ENCODE measurements around the gene METRNL.

METRNL gene

DNA sequence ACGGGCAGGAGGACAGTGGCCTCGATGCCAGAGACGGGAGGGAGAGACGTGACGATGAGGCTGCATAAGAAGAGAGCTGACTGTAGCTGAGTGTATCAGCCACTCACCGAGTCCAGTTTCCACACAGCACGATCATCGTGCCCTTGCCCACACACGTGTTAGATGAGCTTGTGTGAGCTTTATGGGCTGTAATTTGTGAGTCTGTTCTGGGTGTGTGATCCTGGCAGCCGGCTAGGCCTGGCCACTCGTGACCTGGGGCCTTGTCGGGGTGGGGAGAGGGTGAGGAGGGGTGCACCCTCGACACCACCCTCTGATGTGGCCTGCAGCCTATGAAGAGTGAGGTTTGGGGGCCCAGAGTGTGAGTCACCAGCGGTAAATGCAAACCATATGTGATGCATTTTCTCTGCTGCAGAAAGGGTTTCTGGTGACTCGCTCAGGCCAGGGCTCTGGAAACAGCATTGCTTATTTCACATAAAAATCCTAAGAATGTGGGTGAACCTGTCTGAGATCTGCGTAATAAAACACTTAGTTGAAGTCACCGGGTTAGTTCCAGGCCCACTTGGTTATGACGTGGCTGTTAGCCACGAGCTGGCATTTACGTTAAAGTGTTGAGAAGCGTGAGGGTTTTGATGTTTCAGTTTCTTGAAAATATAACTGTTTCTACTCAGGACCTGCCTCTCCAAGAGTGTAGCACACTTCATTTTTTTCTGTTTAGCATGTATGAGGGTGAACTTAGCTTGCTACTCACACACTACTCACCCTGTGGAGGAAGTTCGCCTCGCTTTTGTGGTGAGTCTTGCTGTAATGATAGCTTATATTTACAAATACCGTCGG is 4.2 kb downstream of the METRNL start:
- ATAC-seq (ENCODE audit: insufficient read depth, low read depth) (no peak), DNase-seq (no peak)
- H3K27me3 ChIP-seq (ENCODE audit: insufficient read depth, low read length, poor library complexity): peaks cover 23% of the 10 kb centered on the region
- H3K9ac ChIP-seq (ENCODE audit: low read depth, low read length): no peak overlapping the region
- 0 out of 2 replicates have a peak, but pooled peaks cover 9% of the 10 kb centered on the region for H4K20me1 ChIP-seq (ENCODE audit: insufficient read depth, low read length)
- no peaks in the 10 kb centered on the region for H3K79me2 ChIP-seq (ENCODE audit: insufficient read depth, low read length)
- H2AFZ ChIP-seq (ENCODE audit: low read depth, low read length): no peak overlapping the region
- no peak for TF ChIP-seq EZH2 (IDR thresholded peaks at IDR 0.05; ENCODE audit: borderline replicate concordance, low read depth, low read length, severe bottlenecking)
- TF ChIP-seq, protein P1, sequence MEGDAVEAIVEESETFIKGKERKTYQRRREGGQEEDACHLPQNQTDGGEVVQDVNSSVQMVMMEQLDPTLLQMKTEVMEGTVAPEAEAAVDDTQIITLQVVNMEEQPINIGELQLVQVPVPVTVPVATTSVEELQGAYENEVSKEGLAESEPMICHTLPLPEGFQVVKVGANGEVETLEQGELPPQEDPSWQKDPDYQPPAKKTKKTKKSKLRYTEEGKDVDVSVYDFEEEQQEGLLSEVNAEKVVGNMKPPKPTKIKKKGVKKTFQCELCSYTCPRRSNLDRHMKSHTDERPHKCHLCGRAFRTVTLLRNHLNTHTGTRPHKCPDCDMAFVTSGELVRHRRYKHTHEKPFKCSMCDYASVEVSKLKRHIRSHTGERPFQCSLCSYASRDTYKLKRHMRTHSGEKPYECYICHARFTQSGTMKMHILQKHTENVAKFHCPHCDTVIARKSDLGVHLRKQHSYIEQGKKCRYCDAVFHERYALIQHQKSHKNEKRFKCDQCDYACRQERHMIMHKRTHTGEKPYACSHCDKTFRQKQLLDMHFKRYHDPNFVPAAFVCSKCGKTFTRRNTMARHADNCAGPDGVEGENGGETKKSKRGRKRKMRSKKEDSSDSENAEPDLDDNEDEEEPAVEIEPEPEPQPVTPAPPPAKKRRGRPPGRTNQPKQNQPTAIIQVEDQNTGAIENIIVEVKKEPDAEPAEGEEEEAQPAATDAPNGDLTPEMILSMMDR (IDR thresholded peaks at IDR 0.05; ENCODE audit: borderline replicate concordance, extremely low read depth, low read length, poor library complexity, severe bottlenecking): no peak
- no peaks in the 10 kb centered on the region for H3K9me3 ChIP-seq (ENCODE audit: insufficient read depth, low read length, severe bottlenecking)
- no peak overlapping the region for H3K27ac ChIP-seq (ENCODE audit: low read length)
- no peaks in the 10 kb centered on the region for H3K4me1 ChIP-seq (ENCODE audit: insufficient read depth, low read length)
- no peaks in the 10 kb centered on the region for H3K36me3 ChIP-seq (ENCODE audit: insufficient read depth, low read length)
- no peak overlapping the region for H3K4me2 ChIP-seq (ENCODE audit: insufficient read depth, low read length)
- no peak overlapping the region for H3K4me3 ChIP-seq (ENCODE audit: low read depth in 1 of 2, low read length in 2 of 2)

DNA sequence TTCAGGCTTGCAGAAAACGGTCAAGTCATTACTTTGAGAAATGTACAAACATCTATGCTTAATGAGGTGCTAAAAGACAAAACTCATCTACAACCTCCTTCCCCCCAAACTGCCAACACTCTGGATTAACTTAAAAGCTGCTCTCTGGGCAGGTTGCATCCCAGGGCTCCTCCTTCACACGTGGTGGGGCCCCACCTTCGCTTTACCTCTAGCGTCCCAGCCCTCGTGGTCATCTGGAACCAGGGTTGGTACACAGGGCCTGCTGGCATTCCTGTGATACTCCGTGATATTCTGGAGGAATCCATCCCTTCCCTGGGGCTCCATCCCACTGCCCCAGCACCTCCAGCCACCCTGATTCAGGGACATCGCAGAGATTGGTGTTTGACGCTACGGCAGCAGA is 4.8 kb downstream of the METRNL start:
- no peaks in the 10 kb centered on the region for H3K9me3 ChIP-seq (ENCODE audit: insufficient read depth, low read length, severe bottlenecking)
- H3K27ac ChIP-seq (ENCODE audit: low read length): no peak overlapping the region
- H3K9ac ChIP-seq (ENCODE audit: low read depth, low read length): no peak overlapping the region
- no peak overlapping the region for H3K4me2 ChIP-seq (ENCODE audit: insufficient read depth, low read length)
- ATAC-seq (ENCODE audit: insufficient read depth, low read depth): no peak
- H3K36me3 ChIP-seq (ENCODE audit: insufficient read depth, low read length): no peaks in the 10 kb centered on the region
- H3K79me2 ChIP-seq (ENCODE audit: insufficient read depth, low read length): no peaks in the 10 kb centered on the region
- no peak overlapping the region for H2AFZ ChIP-seq (ENCODE audit: low read depth, low read length)
- TF ChIP-seq, protein P1 (IDR thresholded peaks at IDR 0.05; ENCODE audit: borderline replicate concordance, extremely low read depth, low read length, poor library complexity, severe bottlenecking): no peak
- no peak for TF ChIP-seq EZH2 (IDR thresholded peaks at IDR 0.05; ENCODE audit: borderline replicate concordance, low read depth, low read length, severe bottlenecking)
- 0 out of 2 replicates have a peak, but pooled peaks cover 9% of the 10 kb centered on the region for H4K20me1 ChIP-seq (ENCODE audit: insufficient read depth, low read length)
- no peaks in the 10 kb centered on the region for H3K4me1 ChIP-seq (ENCODE audit: insufficient read depth, low read length)
- no peak overlapping the region for H3K4me3 ChIP-seq (ENCODE audit: low read depth in 1 of 2, low read length in 2 of 2)
- H3K27me3 ChIP-seq (ENCODE audit: insufficient read depth, low read length, poor library complexity): peaks cover 23% of the 10 kb centered on the region
- DNase-seq: no peak

DNA sequence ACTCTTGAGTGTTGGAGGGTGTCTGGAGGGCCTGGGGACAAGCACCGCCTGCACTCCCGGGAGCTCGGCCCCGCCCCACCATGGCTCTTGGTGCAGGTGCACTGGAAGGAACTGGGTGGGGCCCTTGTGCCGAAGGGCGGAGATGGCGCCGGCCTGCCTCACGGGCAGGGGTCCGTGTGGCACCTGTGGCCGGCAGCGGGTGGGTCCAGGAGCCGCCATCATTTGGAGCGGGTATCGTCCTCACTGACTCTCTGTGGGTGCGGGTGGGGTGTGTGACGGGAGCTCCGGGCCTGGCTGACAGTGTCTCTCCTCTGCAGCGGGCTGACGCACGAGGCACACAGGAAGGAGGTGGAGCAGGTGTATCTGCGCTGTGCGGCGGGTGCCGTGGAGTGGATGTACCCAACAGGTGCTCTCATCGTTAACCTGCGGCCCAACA is 5.2 kb downstream of the METRNL start:
- no peak overlapping the region for H3K9ac ChIP-seq (ENCODE audit: low read depth, low read length)
- 0 out of 2 replicates have a peak, but pooled peaks cover 9% of the 10 kb centered on the region for H4K20me1 ChIP-seq (ENCODE audit: insufficient read depth, low read length)
- H3K36me3 ChIP-seq (ENCODE audit: insufficient read depth, low read length): no peaks in the 10 kb centered on the region
- no peak for DNase-seq
- no peak overlapping the region for H3K27ac ChIP-seq (ENCODE audit: low read length)
- H3K9me3 ChIP-seq (ENCODE audit: insufficient read depth, low read length, severe bottlenecking): no peaks in the 10 kb centered on the region
- H2AFZ ChIP-seq (ENCODE audit: low read depth, low read length): no peak overlapping the region
- no peak for ATAC-seq (ENCODE audit: insufficient read depth, low read depth)
- H3K4me3 ChIP-seq (ENCODE audit: low read depth in 1 of 2, low read length in 2 of 2): no peak overlapping the region
- H3K4me1 ChIP-seq (ENCODE audit: insufficient read depth, low read length): no peaks in the 10 kb centered on the region
- no peaks in the 10 kb centered on the region for H3K79me2 ChIP-seq (ENCODE audit: insufficient read depth, low read length)
- no peak overlapping the region for H3K4me2 ChIP-seq (ENCODE audit: insufficient read depth, low read length)
- TF ChIP-seq, protein P1 (IDR thresholded peaks at IDR 0.05; ENCODE audit: borderline replicate concordance, extremely low read depth, low read length, poor library complexity, severe bottlenecking): no peak
- TF ChIP-seq EZH2 (IDR thresholded peaks at IDR 0.05; ENCODE audit: borderline replicate concordance, low read depth, low read length, severe bottlenecking): no peak
- peaks cover 23% of the 10 kb centered on the region for H3K27me3 ChIP-seq (ENCODE audit: insufficient read depth, low read length, poor library complexity)

Measured in DND-41 (cell line).